ENCODE results near the gene CD86.

The CD86 gene

GRCh38 chr3:122094125-122094524, 39.0 kb downstream of the CD86 start:
- TF ChIP-seq, protein P1, sequence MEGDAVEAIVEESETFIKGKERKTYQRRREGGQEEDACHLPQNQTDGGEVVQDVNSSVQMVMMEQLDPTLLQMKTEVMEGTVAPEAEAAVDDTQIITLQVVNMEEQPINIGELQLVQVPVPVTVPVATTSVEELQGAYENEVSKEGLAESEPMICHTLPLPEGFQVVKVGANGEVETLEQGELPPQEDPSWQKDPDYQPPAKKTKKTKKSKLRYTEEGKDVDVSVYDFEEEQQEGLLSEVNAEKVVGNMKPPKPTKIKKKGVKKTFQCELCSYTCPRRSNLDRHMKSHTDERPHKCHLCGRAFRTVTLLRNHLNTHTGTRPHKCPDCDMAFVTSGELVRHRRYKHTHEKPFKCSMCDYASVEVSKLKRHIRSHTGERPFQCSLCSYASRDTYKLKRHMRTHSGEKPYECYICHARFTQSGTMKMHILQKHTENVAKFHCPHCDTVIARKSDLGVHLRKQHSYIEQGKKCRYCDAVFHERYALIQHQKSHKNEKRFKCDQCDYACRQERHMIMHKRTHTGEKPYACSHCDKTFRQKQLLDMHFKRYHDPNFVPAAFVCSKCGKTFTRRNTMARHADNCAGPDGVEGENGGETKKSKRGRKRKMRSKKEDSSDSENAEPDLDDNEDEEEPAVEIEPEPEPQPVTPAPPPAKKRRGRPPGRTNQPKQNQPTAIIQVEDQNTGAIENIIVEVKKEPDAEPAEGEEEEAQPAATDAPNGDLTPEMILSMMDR (IDR thresholded peaks at IDR 0.05; ENCODE audit: borderline replicate concordance, control extremely low read depth, extremely low read depth, insufficient read depth, missing control alignments) = no peak
- in situ Hi-C loops (cut with MboI; ENCODE audit: low sequenced_read_pairs, unreplicated experiment) = no loop called here
- peak; percentile 32 for DNase-seq (ENCODE audit: low spot score)

DNA sequence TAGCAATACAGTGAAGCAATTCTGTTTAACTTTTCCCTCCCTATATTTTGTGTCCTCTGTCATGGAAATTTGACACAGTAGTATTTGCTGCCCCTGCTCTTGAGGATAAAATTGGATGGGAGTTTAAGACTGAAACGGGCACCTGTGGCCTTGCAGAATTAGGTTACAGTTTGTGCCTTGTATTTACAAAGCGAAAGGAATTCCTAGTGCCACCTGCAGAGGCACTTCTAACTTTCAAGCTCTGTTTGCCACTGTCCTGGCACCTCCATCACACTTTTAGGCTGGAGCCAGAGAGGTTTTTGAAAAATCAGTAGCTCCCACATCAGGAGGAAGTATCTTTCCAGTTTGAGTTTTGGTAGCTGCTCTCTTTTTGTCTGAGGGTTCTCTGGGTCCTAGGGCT, 39.5 kb downstream of the CD86 start:
- TF ChIP-seq, protein P1 (IDR thresholded peaks at IDR 0.05; ENCODE audit: borderline replicate concordance, control extremely low read depth, extremely low read depth, insufficient read depth, missing control alignments) = no peak
- in situ Hi-C loops (cut with MboI; ENCODE audit: low sequenced_read_pairs, unreplicated experiment) = no loop called here
- DNase-seq (ENCODE audit: low spot score) = no peak

- TF ChIP-seq, protein P1 (IDR thresholded peaks at IDR 0.05; ENCODE audit: borderline replicate concordance, control extremely low read depth, extremely low read depth, insufficient read depth, missing control alignments) = no peak
- no peak for DNase-seq (ENCODE audit: low spot score)
- in situ Hi-C loops (cut with MboI; ENCODE audit: low sequenced_read_pairs, unreplicated experiment) = no loop called here
Measured at GRCh38 chr3:122097141-122097540, 42.0 kb downstream of the CD86 start.

GRCh38 chr3:122098611-122099010, 43.4 kb downstream of the CD86 start:
- TF ChIP-seq, protein P1 (IDR thresholded peaks at IDR 0.05; ENCODE audit: borderline replicate concordance, control extremely low read depth, extremely low read depth, insufficient read depth, missing control alignments) = no peak
- in situ Hi-C loops (cut with MboI; ENCODE audit: low sequenced_read_pairs, unreplicated experiment) = no loop called here
- no peak for DNase-seq (ENCODE audit: low spot score)

DNA sequence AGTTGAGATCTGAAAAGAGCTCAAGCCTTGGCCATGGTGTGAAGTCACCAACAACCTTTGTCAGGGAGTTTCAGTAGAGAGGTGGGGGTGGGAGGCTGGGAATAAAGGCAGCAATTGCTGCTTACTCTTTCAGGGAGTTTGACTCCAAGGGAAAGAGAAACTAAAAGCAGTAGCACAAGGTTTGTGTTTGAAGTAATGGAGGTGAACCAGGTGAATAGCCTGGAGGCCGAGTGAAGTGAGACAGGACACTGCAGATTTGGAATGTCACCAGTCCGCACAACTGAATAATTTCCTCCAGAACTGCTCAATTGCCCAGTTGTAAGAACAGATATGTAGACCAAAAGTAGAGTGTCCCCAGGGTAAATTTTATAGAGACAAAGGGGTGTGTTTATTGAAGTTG, 44.1 kb downstream of the CD86 start:
- in situ Hi-C loops (cut with MboI; ENCODE audit: low sequenced_read_pairs, unreplicated experiment) = no loop called here
- TF ChIP-seq, protein P1 (IDR thresholded peaks at IDR 0.05; ENCODE audit: borderline replicate concordance, control extremely low read depth, extremely low read depth, insufficient read depth, missing control alignments) = no peak
- DNase-seq (ENCODE audit: low spot score) = no peak

DNA sequence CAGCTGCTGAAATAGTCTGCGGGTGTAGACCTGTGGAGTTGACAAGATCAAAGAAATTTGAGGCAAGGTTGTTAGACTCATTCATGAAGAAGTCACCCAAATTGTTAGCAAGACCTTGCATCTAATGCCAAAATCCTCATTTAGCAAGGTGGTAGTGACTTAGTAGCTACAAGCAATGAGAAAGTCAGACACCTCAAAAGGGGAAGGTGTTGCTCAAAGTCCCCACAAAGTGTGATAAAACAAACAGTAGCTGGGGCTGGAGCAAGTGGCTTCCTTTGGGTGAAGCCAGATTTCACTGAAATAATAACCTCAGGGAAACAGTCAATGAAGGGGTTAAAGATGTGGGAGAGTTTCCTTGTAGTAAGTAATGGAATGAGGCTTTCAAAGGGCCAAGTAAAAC, 44.9 kb downstream of the CD86 start:
- in situ Hi-C loops (cut with MboI; ENCODE audit: low sequenced_read_pairs, unreplicated experiment) = loop anchor here (5.0 to 25.0 kb wide), 2 partner anchors 162 to 563 kb away; partner anchors contain the start of gene POLQ
- DNase-seq (ENCODE audit: low spot score) = no peak
- TF ChIP-seq, protein P1 (IDR thresholded peaks at IDR 0.05; ENCODE audit: borderline replicate concordance, control extremely low read depth, extremely low read depth, insufficient read depth, missing control alignments) = no peak

Measured in GM13976 (cell line).